Fibroblast of gingiva (primary cell): ENCODE data around the gene ELFN1.

Experiments used
- DNase-seq: peaks from one replicate; pipeline ENCODE4 v3.0.0-alpha.2; 2011; ENCODE audit warnings: low read depth

The ELFN1 gene

DNA sequence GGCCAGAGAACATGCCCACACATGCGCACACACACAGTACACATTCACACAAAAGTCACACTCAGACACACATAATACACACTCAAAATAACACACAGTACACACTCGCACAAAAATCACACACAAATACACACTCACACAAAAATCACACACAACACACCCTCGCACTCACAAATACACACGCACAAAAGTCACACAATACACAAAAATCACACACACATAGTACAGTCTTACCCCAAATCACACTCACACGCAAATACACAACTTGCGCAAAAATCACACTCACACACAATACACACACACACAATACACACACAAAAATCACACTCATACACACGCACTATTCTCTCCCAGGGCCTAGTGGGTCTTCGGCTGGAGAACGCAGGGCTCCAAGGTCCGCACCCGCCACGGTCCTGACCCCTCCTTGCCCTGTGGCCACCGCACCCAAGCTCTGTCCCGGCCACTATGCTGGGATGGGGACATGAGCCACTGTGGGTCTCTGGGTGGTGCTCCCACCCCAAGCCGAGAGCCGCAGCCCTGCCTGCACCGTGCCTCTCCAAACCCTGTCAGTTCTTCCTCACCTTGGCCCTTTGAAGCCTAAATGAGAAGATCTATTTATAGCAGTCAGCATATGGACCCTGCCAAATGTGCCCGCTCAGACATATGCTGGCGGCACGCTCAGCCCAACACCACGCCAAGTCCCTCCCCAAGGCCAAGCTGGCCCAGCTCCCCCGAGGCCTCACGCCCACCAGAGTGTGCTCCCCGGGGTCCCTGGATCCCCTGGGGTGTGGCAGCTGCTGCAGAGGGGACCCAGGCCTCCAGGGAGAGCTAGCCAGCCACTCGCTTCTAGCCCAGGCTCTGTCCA, 55.9 kb downstream of the ELFN1 start:
- no peak for DNase-seq

DNA sequence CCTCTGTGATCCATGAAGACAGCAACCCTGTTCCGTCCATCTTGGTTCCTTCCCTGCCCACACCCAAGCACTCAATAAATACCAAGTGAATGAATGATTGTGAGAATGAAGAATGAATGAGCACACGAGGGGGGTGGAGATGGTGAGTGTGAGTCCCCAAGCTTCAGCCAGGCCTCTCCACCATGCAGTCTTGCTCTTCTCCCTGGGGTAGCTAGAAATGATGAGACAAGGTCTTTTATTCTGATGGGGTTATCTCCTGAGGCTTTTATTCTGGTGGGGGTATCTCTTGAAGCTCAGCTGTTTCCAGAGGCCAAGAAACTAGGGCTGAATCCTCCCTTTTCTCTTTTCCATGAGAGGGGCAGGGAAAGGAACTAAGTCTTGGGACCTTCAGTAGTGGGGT, 57.0 kb downstream of the ELFN1 start:
- no peak for DNase-seq

DNA sequence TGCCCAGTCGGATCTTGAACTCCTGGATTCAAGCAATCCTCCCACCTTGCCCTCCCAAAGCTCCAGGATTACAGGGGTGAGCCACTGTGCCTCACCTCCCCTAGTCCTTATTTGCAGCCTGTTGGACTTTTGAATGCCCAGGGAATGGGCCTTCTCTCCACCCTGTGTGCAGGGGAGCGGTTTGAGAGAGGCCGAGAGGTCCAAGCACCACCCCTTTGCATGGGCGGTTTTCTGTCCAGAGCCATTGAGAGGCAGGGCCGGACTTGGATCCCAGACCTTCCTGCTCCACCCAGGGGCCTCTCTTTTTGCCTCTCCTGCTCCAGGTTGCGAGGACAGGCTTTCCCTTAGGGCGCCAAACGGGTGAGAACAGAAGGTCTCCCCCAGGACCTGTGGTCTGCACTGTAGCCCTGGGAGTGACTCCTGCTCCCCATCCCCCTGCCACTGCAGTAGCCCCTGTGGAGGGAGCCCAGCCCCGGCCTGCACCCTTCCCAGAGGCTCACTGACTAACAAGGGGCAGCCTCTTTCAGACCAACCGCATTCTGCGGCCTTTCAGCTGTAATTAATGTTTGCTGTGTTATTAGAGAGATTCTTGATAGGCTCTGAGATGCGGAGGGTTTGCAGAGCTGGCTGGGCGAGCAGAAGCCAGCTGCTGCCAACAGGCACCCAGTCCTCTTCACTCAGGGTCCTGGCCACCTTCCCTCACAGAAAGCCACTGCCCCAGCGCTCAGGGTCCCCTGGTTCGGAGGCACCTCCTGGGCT, 57.9 kb downstream of the ELFN1 start:
- DNase-seq = no peak

- DNase-seq = no peak
Observed at GRCh38 chr7:1729183-1729582, 59.1 kb downstream of the ELFN1 start.

DNA sequence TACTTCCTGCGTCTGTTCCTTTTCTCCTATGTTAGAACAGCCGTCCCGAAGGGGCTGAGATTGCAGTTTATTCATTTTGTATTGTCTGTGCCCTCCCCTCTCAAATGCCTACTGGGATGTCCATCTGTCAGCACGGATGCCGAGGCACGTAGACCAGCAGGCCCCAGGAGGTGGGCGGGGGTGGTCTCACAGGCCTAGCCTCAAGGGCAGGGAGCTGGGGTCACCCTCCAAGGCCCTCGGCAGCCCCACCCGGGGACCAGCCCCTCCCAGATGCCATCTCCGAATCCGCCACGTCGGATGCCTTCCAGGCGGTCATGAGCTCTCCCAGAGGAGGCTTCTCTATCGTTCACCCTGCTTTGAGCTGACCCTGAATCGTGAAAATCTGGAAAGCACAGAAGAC, 59.7 kb downstream of the ELFN1 start:
- no peak for DNase-seq

GRCh38 chr7:1732072-1732471, 62.0 kb downstream of the ELFN1 start:
- no peak for DNase-seq

- no peak for DNase-seq
Observed at GRCh38 chr7:1732645-1733044, 62.6 kb downstream of the ELFN1 start.

DNA sequence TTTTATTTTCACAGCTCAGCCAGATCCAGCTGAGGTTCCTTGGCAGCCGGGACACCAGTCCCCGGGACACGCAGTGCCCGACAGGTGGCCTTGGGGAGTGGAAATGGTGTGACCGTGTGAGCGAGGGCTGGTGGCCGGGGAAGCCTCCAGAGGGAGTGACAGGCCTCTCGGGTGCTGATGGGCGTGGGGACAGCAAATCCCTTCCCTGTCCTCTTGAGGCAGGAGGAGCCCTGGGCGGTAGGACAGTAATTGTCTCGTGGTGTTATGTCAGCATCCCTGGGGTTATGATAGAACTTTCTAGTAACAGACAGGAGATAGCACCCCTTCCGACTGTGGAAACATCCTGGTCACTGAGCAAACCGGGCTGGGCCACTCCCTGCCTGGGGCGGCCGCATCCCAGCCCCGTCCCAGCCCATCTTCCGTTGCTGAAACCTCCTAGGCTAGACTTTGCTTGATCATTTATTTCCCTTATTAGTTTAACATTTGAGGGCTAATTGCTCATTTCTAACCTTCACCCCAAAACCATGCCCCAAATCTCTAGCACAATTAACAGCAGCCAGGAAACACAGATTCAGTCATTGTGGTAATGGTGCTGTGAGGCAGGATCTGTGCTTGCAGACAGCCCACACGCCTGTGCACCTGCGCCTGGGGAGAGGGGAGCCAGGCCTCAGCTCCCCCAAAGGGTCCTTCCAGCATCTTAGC, 63.3 kb downstream of the ELFN1 start:
- no peak for DNase-seq

DNA sequence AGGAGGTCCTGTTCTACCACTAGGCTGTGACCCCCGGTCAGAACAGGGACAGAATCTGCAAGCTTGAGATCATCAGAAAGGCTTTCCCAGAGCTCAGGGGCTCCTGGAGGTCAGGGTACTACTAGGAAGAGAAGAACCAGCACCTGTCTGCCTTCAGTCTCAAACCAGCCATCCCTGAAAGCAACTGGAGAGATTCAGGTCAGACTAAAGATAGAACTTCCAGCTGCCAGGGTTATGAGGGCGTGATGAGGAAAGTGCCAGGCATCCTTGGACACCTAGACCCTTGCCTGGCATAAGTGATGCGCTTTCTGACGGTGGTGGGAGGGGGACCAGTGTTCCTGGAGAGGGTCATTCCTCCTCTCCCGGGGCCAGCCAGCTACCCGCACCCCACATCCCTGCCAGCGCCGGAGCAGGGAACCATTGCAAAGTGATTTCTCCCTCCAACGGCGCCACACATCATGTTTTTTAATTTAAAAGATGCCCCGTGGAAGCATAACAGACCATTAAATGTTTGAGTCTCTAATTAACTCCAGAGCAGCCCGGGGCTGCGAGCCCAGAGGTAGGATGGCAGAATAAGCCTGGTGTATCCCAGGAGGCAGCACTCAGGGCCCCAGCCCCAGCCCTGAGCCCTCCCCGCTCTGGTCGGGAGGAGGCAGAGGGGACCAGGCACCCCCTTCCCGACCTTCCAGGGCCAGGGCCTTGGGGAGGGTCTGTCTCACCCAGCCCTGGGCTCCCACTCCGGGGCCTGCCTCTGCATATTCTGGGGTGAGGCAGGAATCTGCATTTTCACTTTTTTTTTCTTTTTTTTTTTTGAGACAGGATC, 64.0 kb downstream of the ELFN1 start:
- DNase-seq = no peak

GRCh38 chr7:1735262-1735661, 65.2 kb downstream of the ELFN1 start:
- DNase-seq = no peak

GRCh38 chr7:1735806-1736483, 65.9 kb downstream of the ELFN1 start:
- no peak for DNase-seq

- no peak for DNase-seq
Observed at GRCh38 chr7:1736484-1736817, 66.4 kb downstream of the ELFN1 start.

- no peak for DNase-seq
Observed at GRCh38 chr7:1736830-1737229, 66.8 kb downstream of the ELFN1 start.

DNA sequence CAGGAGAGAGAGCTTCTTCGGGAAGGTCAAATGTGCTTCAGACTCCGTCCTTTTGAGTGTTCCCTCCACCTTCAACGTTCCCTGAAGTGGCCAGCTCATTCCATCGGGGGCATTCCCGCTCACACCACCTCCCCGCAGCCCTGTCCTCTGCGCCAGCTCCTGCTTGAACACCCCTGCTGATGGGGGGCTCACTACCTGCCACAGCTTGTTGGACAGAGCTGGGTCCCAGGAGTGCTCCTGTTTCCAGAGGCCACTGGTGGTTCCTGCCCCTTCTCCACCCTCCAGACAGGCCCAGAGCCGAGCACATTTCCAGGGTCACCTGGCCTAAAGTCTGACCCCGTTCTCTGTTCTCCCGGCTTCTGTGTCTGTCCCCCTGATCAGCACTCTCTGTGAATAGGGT, 67.4 kb downstream of the ELFN1 start:
- no peak for DNase-seq

DNA sequence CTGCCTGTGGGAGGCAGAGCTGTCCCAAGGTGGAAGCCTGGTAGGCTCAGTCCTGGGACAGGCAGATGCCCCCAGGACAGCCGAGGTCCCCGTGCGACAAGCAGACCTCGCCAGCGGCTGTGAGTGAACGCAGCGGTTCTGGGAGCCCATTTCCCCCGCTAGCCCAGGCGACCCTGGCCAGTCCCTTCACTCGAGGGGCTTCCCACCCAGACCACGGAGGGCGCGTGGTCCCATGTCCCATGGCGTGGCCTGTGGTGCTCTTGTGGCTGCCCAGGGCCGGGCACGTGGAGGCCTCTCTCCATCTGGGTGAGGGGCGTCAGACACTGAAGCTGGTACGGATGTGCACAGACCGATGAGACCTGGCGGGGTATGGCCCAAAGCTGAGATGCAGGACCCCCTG, 67.9 kb downstream of the ELFN1 start:
- no peak for DNase-seq

DNA sequence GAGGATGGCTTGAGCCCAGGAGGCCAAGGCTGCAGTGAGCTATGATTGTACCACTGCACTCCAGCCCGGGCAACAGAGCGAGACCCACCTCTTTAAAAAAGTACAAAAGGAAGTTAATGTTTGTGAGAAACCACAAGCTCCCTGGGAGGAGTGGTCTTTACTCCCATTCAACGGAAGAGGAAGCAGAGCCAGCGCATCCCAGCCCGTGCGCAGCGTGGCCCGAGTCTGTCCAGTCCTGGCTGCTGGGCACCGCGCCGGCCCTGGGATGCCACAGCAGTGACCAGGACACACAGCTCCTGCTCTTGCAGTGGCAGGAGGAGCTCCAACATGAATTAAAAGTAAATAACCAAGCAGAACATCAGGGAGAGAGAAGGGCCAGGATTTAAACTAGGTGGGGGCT, 68.4 kb downstream of the ELFN1 start:
- DNase-seq = no peak

DNA sequence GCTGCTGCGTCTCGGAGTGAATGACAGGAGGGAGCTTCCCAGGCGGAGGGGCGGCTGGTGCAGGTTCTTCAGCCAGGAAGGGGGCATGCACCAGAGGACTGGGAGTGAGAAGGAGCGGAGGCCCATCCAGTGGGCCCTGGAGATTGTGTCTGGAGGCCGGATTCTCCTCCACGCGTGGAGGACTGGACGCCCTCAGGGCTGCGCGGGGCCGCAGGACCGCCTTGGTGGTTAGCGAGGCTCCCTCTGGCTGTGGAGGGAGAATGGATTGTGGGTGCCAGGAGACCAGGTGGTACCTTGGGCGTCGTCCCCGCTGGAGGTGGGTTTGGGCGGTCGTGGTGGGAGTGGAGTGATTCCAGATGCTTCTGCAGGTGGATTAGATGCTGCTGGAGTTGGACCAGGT, 68.9 kb downstream of the ELFN1 start:
- no peak for DNase-seq

- no peak for DNase-seq
Observed at GRCh38 chr7:1739593-1739992, 69.5 kb downstream of the ELFN1 start.

DNA sequence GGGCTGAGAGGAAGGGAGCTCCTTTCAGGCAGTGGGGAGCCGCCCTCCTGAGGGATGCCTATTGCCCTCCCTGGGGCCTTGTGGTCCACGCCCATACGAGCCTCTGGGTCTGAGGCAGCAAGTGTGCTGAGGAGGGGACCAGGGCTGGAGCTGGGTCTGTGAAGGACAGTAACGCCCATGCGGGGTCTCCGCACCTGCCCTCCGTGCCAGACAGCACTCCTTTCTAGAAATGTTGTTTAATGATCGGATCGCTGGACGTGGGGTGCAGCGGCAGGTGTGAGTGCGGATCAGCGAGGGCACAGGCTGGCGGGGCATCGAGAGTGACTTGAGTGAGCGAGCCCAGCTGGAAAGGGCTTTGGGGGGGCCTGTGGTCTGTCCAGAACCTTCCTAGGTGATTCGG, 70.1 kb downstream of the ELFN1 start:
- DNase-seq = no peak

DNA sequence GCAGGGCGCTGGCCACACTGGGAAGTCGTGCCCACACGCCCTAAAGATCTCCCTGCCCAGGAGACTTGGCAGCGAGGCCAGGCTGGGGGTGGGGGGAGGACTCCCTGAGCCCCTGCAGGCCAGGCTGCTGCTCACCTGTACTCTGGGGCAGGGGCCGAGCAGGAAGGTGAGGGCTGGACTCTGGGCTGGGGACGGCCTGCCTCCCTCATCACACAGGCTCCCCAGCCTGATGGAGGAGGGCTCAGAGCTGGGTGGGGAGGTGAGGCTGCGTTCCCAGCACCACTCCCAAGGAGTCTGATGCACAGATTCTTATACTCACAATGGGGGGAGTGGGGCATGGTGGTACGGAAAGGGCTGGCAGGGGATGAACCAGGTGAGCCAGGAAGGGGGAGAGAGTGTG, 71.2 kb downstream of the ELFN1 start:
- DNase-seq = no peak

GRCh38 chr7:1741751-1742554, 71.9 kb downstream of the ELFN1 start:
- no peak for DNase-seq
